ENCODE results near the gene PTPRU.

PTPRU gene

GRCh38 chr1:29237129-29237821, 953 bp downstream of the PTPRU start (continued):
- TF ChIP-seq, protein P1, sequence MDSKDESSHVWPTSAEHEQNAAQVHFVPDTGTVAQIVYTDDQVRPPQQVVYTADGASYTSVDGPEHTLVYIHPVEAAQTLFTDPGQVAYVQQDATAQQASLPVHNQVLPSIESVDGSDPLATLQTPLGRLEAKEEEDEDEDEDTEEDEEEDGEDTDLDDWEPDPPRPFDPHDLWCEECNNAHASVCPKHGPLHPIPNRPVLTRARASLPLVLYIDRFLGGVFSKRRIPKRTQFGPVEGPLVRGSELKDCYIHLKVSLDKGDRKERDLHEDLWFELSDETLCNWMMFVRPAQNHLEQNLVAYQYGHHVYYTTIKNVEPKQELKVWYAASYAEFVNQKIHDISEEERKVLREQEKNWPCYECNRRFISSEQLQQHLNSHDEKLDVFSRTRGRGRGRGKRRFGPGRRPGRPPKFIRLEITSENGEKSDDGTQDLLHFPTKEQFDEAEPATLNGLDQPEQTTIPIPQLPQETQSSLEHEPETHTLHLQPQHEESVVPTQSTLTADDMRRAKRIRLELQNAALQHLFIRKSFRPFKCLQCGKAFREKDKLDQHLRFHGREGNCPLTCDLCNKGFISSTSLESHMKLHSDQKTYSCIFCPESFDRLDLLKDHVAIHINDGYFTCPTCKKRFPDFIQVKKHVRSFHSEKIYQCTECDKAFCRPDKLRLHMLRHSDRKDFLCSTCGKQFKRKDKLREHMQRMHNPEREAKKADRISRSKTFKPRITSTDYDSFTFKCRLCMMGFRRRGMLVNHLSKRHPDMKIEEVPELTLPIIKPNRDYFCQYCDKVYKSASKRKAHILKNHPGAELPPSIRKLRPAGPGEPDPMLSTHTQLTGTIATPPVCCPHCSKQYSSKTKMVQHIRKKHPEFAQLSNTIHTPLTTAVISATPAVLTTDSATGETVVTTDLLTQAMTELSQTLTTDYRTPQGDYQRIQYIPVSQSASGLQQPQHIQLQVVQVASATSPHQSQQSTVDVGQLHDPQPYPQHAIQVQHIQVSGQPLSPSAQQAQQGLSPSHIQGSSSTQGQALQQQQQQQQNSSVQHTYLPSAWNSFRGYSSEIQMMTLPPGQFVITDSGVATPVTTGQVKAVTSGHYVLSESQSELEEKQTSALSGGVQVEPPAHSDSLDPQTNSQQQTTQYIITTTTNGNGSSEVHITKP (tag by site-specific recombination; IDR thresholded peaks at IDR 0.05): no peak
- TF ChIP-seq ZNF837 (tag by site-specific recombination; IDR thresholded peaks at IDR 0.05) (peak; percentile 30; the same call in 1 of the 2 replicates), ZNF404 (tag by site-specific recombination; IDR thresholded peaks at IDR 0.05) (no peak), ZSCAN23 (tag by site-specific recombination; IDR thresholded peaks at IDR 0.05) (no peak), ZNF558 (tag by site-specific recombination; IDR thresholded peaks at IDR 0.05) (no peak), ZNF157 (tag by site-specific recombination; IDR thresholded peaks at IDR 0.05) (no peak; the same call in 1 of the 2 replicates), OSR2 (tag by site-specific recombination; IDR thresholded peaks at IDR 0.05) (no peak), ZNF174 (tag by site-specific recombination; IDR thresholded peaks at IDR 0.05) (no peak), ZNF792 (tag by site-specific recombination; IDR thresholded peaks at IDR 0.05) (no peak; the same call in 1 of the 2 replicates), ZNF146 (tag by site-specific recombination; IDR thresholded peaks at IDR 0.05) (no peak), RBAK (tag by site-specific recombination; IDR thresholded peaks at IDR 0.05) (no peak), ZNF133 (tag by site-specific recombination; IDR thresholded peaks at IDR 0.05) (no peak), SP2 (tag by site-specific recombination; IDR thresholded peaks at IDR 0.05) (no peak; the same call in 1 of the 2 replicates), ZNF626 (tag by site-specific recombination; IDR thresholded peaks at IDR 0.05) (no peak), ZSCAN16 (tag by site-specific recombination; IDR thresholded peaks at IDR 0.05) (peak; percentile 11; the same call in 1 of the 2 replicates), ZNF341 (tag by site-specific recombination; IDR thresholded peaks at IDR 0.05; ENCODE audit: low read depth) (no peak), ZNF621 (tag by site-specific recombination; IDR thresholded peaks at IDR 0.05) (no peak; the same call in 1 of the 2 replicates), ZNF776 (tag by site-specific recombination; IDR thresholded peaks at IDR 0.05; ENCODE audit: borderline replicate concordance) (no peak), ZBTB11 (tag by site-specific recombination; conservative IDR thresholded peaks at IDR 0.05; ENCODE audit: low read depth) (peak; percentile 68), ZNF530 (tag by site-specific recombination; IDR thresholded peaks at IDR 0.05; ENCODE audit: low read depth) (no peak), ZNF132 (tag by site-specific recombination; IDR thresholded peaks at IDR 0.05; ENCODE audit: borderline replicate concordance) (no peak), ZNF785 (tag by site-specific recombination; IDR thresholded peaks at IDR 0.05) (peak; percentile 83; the same call in 1 of the 2 replicates), ZBTB48 (tag by site-specific recombination; IDR thresholded peaks at IDR 0.05) (peak; percentile 52; the same call in 1 of the 2 replicates), ZNF623 (tag by site-specific recombination; IDR thresholded peaks at IDR 0.05) (0 out of 2 replicates have a peak, but pooled peaks have one; percentile 6)
- TF ChIP-seq, protein P2, sequence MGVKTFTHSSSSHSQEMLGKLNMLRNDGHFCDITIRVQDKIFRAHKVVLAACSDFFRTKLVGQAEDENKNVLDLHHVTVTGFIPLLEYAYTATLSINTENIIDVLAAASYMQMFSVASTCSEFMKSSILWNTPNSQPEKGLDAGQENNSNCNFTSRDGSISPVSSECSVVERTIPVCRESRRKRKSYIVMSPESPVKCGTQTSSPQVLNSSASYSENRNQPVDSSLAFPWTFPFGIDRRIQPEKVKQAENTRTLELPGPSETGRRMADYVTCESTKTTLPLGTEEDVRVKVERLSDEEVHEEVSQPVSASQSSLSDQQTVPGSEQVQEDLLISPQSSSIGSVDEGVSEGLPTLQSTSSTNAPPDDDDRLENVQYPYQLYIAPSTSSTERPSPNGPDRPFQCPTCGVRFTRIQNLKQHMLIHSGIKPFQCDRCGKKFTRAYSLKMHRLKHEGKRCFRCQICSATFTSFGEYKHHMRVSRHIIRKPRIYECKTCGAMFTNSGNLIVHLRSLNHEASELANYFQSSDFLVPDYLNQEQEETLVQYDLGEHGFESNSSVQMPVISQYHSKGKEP (tag by site-specific recombination; IDR thresholded peaks at IDR 0.05): no peak
- TF ChIP-seq, protein P3, sequence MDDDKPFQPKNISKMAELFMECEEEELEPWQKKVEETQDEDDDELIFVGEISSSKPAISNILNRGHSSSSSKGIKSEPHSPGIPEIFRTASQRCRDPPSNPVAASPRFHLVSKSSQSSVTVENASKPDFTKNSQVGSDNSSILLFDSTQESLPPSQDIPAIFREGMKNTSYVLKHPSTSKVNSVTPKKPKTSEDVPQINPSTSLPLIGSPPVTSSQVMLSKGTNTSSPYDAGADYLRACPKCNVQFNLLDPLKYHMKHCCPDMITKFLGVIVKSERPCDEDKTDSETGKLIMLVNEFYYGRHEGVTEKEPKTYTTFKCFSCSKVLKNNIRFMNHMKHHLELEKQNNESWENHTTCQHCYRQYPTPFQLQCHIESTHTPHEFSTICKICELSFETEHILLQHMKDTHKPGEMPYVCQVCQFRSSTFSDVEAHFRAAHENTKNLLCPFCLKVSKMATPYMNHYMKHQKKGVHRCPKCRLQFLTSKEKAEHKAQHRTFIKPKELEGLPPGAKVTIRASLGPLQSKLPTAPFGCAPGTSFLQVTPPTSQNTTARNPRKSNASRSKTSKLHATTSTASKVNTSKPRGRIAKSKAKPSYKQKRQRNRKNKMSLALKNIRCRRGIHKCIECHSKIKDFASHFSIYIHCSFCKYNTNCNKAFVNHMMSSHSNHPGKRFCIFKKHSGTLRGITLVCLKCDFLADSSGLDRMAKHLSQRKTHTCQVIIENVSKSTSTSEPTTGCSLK (tag by site-specific recombination; IDR thresholded peaks at IDR 0.05): peak; percentile 91; the same call in 1 of the 2 replicates
